HepG2 (cell line): ENCODE measurements around the gene ANKZF1. TPM values are rescaled to one million over a fixed set of nuclear protein-coding genes. Genes with fewer than 3 reads are reported as not detected.

Experiments used
- CCAR2 ChIP-seq: fragments of 200-400 bp; formaldehyde crosslinking; optimal IDR thresholded peaks from 2 replicates; pipeline ENCODE3; 2018; ENCODE audit warnings: low read depth, mild to moderate bottlenecking, low read length, moderate library complexity
- FOSL2 ChIP-seq: sonication (generic); formaldehyde crosslinking; IDR thresholded peaks from 2 replicates; pipeline ENCODE4 v1.4.0; 2020; ENCODE audit warnings: missing genetic modification reagents
- FOXP1 ChIP-seq, 2 experiments: fragments of 450-650 bp in 1 of 2; IDR thresholded peaks; 2 replicates each; pipeline ENCODE4 v1.6.1; 2017 to 2018; ENCODE audit warnings: antibody characterized with exemption in 1 of 2
- NR0B2 ChIP-seq: sonication (generic); formaldehyde crosslinking; IDR thresholded peaks from 2 replicates; pipeline ENCODE4 v1.4.0; 2020; ENCODE audit warnings: mild to moderate bottlenecking, missing genetic modification reagents
- PBX3 ChIP-seq: sonication (generic); formaldehyde crosslinking; IDR thresholded peaks from 2 replicates; pipeline ENCODE4 v1.8.1; 2023; ENCODE audit warnings: missing genetic modification reagents, inconsistent platforms, borderline replicate concordance
- SP2 ChIP-seq: sonication (generic); formaldehyde crosslinking; IDR thresholded peaks from 2 replicates; pipeline ENCODE4 v1.5.1; 2020; ENCODE audit warnings: mild to moderate bottlenecking, missing genetic modification reagents
- TCF7L2 ChIP-seq: IDR thresholded peaks from 2 replicates; pipeline ENCODE4 v1.6.1; 2011; ENCODE audit warnings: mild to moderate bottlenecking, low read depth, low read length, moderate library complexity
- UBTF ChIP-seq: sonication (generic); formaldehyde crosslinking; IDR thresholded peaks from 2 replicates; pipeline ENCODE4 v1.4.0; 2020; ENCODE audit warnings: mild to moderate bottlenecking, missing genetic modification reagents
- ZNF160 ChIP-seq: sonication (generic); formaldehyde crosslinking; IDR thresholded peaks from 2 replicates; pipeline ENCODE4 v1.8.0; 2022; ENCODE audit warnings: mild to moderate bottlenecking, inconsistent platforms, missing genetic modification reagents
- ZNF230 ChIP-seq: sonication (generic); formaldehyde crosslinking; IDR thresholded peaks from 2 replicates; pipeline ENCODE4 v1.4.0; 2020; ENCODE audit warnings: mild to moderate bottlenecking, missing genetic modification reagents
- ZNF264 ChIP-seq: sonication (generic); formaldehyde crosslinking; IDR thresholded peaks from 2 replicates; pipeline ENCODE4 v1.4.0; 2020; ENCODE audit warnings: missing genetic modification reagents
- ZNF282 ChIP-seq: fragments of 450-650 bp; IDR thresholded peaks from 2 replicates; pipeline ENCODE4 v1.6.1; 2018; ENCODE audit not compliant: partially characterized antibody
- ZNF337 ChIP-seq: sonication (generic); formaldehyde crosslinking; IDR thresholded peaks from 2 replicates; pipeline ENCODE4 v1.5.1; 2020; ENCODE audit warnings: missing genetic modification reagents, low read depth, mild to moderate bottlenecking, borderline replicate concordance
- ZNF33B ChIP-seq: sonication (generic); formaldehyde crosslinking; IDR thresholded peaks from 2 replicates; pipeline ENCODE4 v1.5.1; 2020; ENCODE audit warnings: mild to moderate bottlenecking, missing genetic modification reagents
- ZNF547 ChIP-seq: sonication (generic); formaldehyde crosslinking; IDR thresholded peaks from 2 replicates; pipeline ENCODE4 v1.5.1; 2020; ENCODE audit warnings: mild to moderate bottlenecking, missing genetic modification reagents
- ZNF616 ChIP-seq: sonication (generic); formaldehyde crosslinking; IDR thresholded peaks from 2 replicates; pipeline ENCODE4 v1.5.0; 2020; ENCODE audit warnings: low read depth, mild to moderate bottlenecking, missing genetic modification reagents
- ZNF724P ChIP-seq: sonication (generic); formaldehyde crosslinking; IDR thresholded peaks from 2 replicates; pipeline ENCODE4 v1.8.0; 2022; ENCODE audit warnings: missing genetic modification reagents, borderline replicate concordance
- polyA plus RNA-seq, 8 experiments: library from polyadenylated mRNA; depleted of rRNA in 3 of 8; stranded (reverse) in 7 of 8; unstranded in 1 of 8; fragments of >200 nt; fragmentation: Illumina TruSeq in 4 of 8; extraction: Trizol in 4 of 8; gene quantifications; 2 replicates each; pipeline versions ENCODE4 v1.2.1 to v1.2.3, GENCODE V29; 2011 to 2016; ENCODE audit warnings: low read depth in 4 of 8, missing spikeins in 1 of 8, mixed read lengths in 1 of 8; ENCODE audit not compliant: insufficient read depth in 1 of 8
- total RNA-seq, 5 experiments: library from RNA; depleted of rRNA; stranded (reverse); fragments of >200 nt; fragmentation: Illumina TruSeq; extraction: Trizol; gene quantifications; 2 replicates each; pipeline ENCODE4 v1.2.3, GENCODE V29; 2016; ENCODE audit warnings: low read depth in 1 of 5
- TF ChIP-seq, protein P1 (sequence below): sonication (generic); formaldehyde crosslinking; IDR thresholded peaks from 2 replicates; pipeline ENCODE4 v1.5.1; 2020; ENCODE audit warnings: missing genetic modification reagents, mild to moderate bottlenecking, borderline replicate concordance
- TF ChIP-seq, protein P2 (sequence below): sonication (generic); formaldehyde crosslinking; conservative IDR thresholded peaks from 2 replicates; pipeline ENCODE4 v1.4.0; 2020; ENCODE audit warnings: missing genetic modification reagents
- TF ChIP-seq, protein P3 (sequence below): sonication (generic); formaldehyde crosslinking; IDR thresholded peaks from 2 replicates; pipeline ENCODE4 v1.5.0; 2020; ENCODE audit warnings: missing genetic modification reagents

ANKZF1 gene
- total and polyA plus RNA-seq, 2 of the 13 experiments (the other 11 are each of a cell fraction or from before 2014, with no cell fraction given): 25.3 to 128 TPM

DNA sequence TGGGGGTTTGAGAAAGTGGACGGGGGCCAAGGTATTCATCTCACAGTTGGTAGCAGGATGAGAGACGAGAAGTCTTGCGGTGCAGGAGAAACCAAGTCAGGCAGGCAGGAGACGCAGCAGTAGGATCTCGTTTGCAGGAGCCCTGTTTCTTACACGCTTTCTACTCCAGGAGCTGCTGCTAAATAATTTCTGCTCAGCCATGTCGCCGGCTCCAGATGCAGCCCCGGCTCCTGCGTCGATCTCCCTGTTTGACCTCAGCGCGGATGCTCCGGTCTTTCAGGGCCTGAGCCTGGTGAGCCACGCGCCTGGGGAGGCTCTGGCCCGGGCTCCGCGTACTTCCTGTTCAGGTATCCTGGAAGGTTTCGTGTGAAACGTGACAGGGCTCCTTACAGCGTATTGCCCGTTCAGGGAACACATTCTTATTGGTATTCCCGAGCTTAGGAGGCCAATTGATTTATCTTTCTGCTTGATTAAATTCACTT, 494 bp downstream of the ANKZF1 start (continued):
- TF ChIP-seq, protein P1, sequence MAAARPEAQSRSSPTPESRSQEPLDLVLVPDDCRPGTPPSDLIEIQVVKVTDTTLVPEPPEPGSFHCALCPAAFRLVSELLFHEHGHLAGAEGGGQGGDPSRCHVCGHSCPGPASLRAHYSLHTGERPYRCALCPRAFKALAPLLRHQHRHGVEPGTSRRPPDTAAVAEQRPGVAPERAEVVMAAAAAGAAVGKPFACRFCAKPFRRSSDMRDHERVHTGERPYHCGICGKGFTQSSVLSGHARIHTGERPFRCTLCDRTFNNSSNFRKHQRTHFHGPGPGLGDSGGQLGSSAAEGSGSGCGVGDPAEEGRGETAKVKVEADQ (CRISPR knock-in tag): peak; percentile 0; the same call in 1 of the 2 replicates
- no peak for TF ChIP-seq ZNF230 (CRISPR knock-in tag)
- TF ChIP-seq TCF7L2: no peak
- TF ChIP-seq, protein P2, sequence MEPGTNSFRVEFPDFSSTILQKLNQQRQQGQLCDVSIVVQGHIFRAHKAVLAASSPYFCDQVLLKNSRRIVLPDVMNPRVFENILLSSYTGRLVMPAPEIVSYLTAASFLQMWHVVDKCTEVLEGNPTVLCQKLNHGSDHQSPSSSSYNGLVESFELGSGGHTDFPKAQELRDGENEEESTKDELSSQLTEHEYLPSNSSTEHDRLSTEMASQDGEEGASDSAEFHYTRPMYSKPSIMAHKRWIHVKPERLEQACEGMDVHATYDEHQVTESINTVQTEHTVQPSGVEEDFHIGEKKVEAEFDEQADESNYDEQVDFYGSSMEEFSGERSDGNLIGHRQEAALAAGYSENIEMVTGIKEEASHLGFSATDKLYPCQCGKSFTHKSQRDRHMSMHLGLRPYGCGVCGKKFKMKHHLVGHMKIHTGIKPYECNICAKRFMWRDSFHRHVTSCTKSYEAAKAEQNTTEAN (CRISPR knock-in tag): peak; percentile 59; the same call in 1 of the 2 replicates
- TF ChIP-seq PBX3: no peak
- peak; percentile 58; the same call in 1 of the 2 replicates for TF ChIP-seq ZNF616 (CRISPR knock-in tag)
- TF ChIP-seq ZNF337 (CRISPR knock-in tag): peak; percentile 76; the same call in 1 of the 2 replicates
- no peak for TF ChIP-seq ZNF547 (CRISPR knock-in tag)
- TF ChIP-seq, protein P3, sequence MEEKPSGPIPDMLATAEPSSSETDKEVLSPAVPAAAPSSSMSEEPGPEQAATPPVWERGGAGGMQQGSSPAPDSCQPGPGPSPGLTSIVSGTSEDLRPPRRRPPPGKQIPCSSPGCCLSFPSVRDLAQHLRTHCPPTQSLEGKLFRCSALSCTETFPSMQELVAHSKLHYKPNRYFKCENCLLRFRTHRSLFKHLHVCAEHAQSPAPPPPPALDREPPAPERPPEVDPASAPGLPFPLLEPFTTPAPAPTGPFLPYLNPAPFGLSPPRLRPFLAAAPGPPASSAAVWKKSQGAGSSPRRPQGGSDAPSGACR (CRISPR knock-in tag): 0 out of 2 replicates have a peak, but pooled peaks have one; percentile 36
- no peak for TF ChIP-seq FOSL2
- TF ChIP-seq ZNF264 (CRISPR knock-in tag): 0 out of 2 replicates have a peak, but pooled peaks have one; percentile 31
- TF ChIP-seq UBTF (CRISPR knock-in tag): peak; percentile 80
- no peak for TF ChIP-seq FOXP1 (IDR thresholded peaks at IDR 0.05)
- no peak for TF ChIP-seq FOXP1 (CRISPR knock-in tag; IDR thresholded peaks at IDR 0.05)
- TF ChIP-seq SP2 (CRISPR knock-in tag): no peak
- TF ChIP-seq ZNF724P: 0 out of 2 replicates have a peak, but pooled peaks have one; percentile 26
- TF ChIP-seq ZNF160: 0 out of 2 replicates have a peak, but pooled peaks have one; percentile 7
- no peak for TF ChIP-seq ZNF282
- TF ChIP-seq NR0B2 (CRISPR knock-in tag): no peak
- TF ChIP-seq ZNF33B (CRISPR knock-in tag): 0 out of 2 replicates have a peak, but pooled peaks have one; percentile 16
- no peak for TF ChIP-seq CCAR2
